Bronchial epithelial cell (primary cell): ENCODE data around the gene HIGD1A. TPM values are rescaled to one million over a fixed set of nuclear protein-coding genes. Genes with fewer than 3 reads are reported as not detected.

Source experiments
- DNase-seq: peaks from one replicate; pipeline ENCODE4 v3.0.0-alpha.2; 2010; ENCODE audit warnings: low read depth
- FAIRE-seq: peaks from 2 replicates; lab custom pipeline; 2011; peaks lifted over from hg19 to GRCh38; lab: Jason Lieb, UNC
- H3K27me3 ChIP-seq: 2 replicates; pipeline ENCODE4 v1.5.1; 2011; ENCODE audit warnings: low read length; ENCODE audit not compliant: control insufficient read depth, insufficient read depth
- H3K36me3 ChIP-seq: 2 replicates; pipeline ENCODE4 v1.5.1; 2011; ENCODE audit warnings: low read length; ENCODE audit not compliant: control insufficient read depth, insufficient read depth
- H3K4me3 ChIP-seq: 2 replicates; pipeline ENCODE4 v1.5.1; 2011; ENCODE audit warnings: mild to moderate bottlenecking, low read depth, low read length, control low read depth
- total RNA-seq: library from RNA; depleted of rRNA; stranded (reverse); fragments of >200 nt; gene quantifications from 2 replicates; pipeline ENCODE4 v1.2.1, GENCODE V29; 2014
- TF ChIP-seq, protein P1 (sequence below): IDR thresholded peaks from 2 replicates; pipeline ENCODE4 v1.5.1; 2011; ENCODE audit warnings: mild to moderate bottlenecking, moderate library complexity, low read length, control low read depth, inconsistent platforms; ENCODE audit not compliant: insufficient read depth, severe bottlenecking

The HIGD1A gene
- total RNA-seq, 1 donor from 2014 or later, result 219 TPM

DNA sequence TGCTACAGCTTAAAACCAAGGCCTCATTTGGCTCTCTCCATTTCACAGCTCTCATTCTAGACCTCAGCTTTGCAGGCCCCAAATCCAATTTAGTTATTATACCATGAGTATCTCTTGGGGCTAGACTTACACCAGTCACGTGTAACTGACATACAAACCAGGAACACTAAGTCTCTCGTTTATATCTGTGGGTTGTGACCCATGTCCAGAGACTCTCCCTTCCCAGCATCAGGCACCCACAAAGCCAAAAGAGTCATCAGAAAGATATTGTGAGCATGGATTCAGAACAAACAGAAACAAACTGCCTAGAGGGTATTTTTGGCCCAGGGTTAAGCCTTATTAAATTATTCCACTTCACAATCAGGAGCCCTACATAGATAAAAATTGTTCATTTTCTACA lies 25.6 kb downstream of the HIGD1A start:
- no peak for DNase-seq

DNA sequence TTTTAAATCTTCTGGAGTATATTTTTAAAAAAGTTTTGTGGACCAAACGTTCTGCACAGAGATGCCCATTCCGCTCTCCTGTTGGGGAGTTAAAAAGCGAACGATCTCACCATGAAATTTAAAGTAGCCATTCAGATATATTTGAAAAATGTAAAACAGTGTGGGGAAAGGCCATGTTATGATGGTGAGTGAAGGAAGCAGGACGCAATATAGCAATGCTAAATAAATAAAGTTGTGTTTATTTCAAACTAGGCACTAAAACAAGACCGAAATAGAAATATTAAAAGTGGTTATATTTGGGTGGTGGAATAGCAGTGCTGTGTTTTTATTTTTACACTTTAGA lies 30.9 kb downstream of the HIGD1A start:
- Histone ChIP-seq H3K4me3 (peak overlapping the region; percentile 36), H3K36me3 (no peaks in the 10 kb centered on the region), H3K27me3 (no peaks in the 10 kb centered on the region)
- TF ChIP-seq, protein P1, sequence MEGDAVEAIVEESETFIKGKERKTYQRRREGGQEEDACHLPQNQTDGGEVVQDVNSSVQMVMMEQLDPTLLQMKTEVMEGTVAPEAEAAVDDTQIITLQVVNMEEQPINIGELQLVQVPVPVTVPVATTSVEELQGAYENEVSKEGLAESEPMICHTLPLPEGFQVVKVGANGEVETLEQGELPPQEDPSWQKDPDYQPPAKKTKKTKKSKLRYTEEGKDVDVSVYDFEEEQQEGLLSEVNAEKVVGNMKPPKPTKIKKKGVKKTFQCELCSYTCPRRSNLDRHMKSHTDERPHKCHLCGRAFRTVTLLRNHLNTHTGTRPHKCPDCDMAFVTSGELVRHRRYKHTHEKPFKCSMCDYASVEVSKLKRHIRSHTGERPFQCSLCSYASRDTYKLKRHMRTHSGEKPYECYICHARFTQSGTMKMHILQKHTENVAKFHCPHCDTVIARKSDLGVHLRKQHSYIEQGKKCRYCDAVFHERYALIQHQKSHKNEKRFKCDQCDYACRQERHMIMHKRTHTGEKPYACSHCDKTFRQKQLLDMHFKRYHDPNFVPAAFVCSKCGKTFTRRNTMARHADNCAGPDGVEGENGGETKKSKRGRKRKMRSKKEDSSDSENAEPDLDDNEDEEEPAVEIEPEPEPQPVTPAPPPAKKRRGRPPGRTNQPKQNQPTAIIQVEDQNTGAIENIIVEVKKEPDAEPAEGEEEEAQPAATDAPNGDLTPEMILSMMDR, result no peak
- FAIRE-seq, result no peak
- no peak for DNase-seq

More for the DNA sequence above, 25.6 kb downstream of the HIGD1A start:
- TF ChIP-seq, protein P1, result no peak
- H3K4me3 ChIP-seq, result no peak overlapping the region
- no peaks in the 10 kb centered on the region for H3K27me3 ChIP-seq
- H3K36me3 ChIP-seq, result no peaks in the 10 kb centered on the region
- FAIRE-seq, result no peak

DNA sequence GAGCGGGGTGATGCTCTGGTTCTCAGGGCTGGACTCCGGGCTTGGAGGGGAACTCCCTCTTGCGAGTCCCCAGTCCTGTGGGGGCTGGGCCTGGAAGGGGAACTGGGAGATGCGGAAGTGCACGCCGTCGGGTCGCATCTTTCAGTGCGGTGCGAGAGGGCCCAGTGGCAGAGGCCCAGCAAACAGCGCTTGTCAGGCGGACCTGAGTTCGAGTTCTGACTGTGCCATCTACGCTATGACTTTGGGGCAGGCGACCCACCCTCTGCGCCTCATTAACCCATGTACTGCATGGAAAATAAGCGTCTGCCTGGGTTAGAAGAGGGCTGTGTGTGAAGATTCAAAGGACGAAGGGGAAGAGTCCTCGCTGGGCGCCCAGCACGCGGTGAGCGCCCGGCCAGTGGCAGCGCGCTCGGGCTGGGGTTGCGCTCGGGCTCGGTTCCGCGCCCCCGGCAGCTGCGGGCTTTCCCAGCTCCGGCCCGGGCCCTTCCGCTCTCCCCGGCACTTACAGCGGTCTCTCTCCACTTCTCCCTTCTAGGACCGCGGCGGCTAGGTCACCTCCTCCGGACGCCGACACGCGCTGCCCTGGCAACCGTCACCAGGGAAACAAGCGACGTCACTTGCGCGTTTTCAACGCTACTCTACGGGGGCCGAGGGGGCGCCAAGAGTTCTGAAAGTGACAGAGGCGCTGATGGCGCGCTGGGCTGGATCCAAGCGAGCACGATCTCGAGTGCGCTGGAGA lies 31.5 kb downstream of the HIGD1A start, which contains the start of gene CCDC13:
Gene CCDC13 (minus strand): TSS at position 584 of the 739 bp plus-strand sequence. CDS start 14,908 bp downstream, outside the sequence.
- H3K36me3 ChIP-seq, result no peaks in the 10 kb centered on the region
- H3K4me3 ChIP-seq, result peak within 1 kb of the TSS; percentile 36
- TF ChIP-seq, protein P1, result no peak
- FAIRE-seq (no peak), DNase-seq (peak; percentile 61)
- H3K27me3 ChIP-seq, result no peaks in the 10 kb centered on the region

DNA sequence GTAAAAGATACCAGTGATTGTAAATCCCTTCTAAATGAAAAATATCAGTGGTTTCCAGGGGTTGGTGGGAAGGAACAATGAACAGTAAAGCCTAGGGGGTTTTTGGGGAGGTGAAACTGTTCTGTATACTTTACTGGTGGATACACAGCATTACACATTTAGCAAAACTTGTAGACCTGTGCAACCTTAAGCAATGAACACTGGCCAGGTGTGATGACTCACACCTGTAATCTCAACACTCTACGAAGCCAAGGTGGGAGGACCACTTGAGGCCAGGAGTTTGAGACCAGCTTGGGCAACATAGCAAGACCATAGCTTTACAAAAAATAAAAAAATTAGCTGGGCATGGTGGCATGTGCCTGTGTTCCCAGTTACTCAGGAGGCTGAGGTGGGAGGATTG lies 33.0 kb downstream of the HIGD1A start:
- peak; percentile 46 for DNase-seq

DNA sequence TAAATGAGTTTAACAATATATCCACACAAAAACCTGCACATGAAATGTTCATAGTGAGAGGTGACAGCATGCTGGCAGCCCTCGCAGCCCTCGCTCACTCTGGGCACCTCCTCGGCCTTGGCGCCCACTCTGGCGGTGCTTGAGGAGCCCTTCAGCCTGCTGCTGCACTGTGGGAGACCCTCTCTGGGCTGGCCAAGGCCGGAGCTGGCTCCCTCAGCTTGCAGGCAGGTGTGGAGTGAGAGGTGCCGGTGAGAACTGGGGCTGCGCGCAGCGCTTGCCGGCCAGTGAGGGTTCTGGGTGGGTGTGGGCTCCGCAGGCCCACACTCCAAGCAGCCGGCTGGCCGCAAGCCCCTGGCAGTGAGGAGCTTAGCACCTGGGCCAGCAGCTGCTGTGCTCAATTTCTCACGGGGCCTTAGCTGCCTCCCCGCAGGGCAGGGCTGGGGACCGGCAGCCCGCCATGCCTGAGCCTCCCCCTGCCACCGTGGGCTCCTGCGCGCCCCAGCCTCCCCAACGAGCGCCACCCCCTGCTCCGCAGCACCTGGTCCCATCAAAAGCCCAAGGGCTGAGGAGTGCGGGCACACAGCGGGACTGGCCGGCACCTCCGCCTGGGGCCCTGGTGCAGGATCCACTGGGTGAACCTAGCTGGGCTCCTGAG lies 34.7 kb downstream of the HIGD1A start:
- TF ChIP-seq, protein P1, result no peak
- Histone ChIP-seq H3K4me3 (no peak overlapping the region), H3K27me3 (no peaks in the 10 kb centered on the region), H3K36me3 (no peaks in the 10 kb centered on the region)
- FAIRE-seq (no peak), DNase-seq (no peak)

More for the DNA sequence above, 33.0 kb downstream of the HIGD1A start:
- Histone ChIP-seq H3K36me3 (no peaks in the 10 kb centered on the region), H3K27me3 (no peaks in the 10 kb centered on the region), H3K4me3 (no peak overlapping the region)
- TF ChIP-seq, protein P1, result no peak
- FAIRE-seq, result no peak
